ENCODE measurements around the gene PPARGC1A.

GRCh38 chr4:23884741-23885140 lies 5.1 kb downstream of the PPARGC1A start:
- no peak for TF ChIP-seq CTCF (conservative IDR thresholded peaks at IDR 0.05)
- no peak for TF ChIP-seq ZFX (IDR thresholded peaks at IDR 0.05)
